ENCODE measurements around the gene ZNF692. TPM values are rescaled to one million over a fixed set of nuclear protein-coding genes. Genes with fewer than 3 reads are reported as not detected.

ZNF692 gene
- total RNA-seq, 4 donors from 2014 or later = 21.2 to 43.5 (median 29.2) TPM

- Histone ChIP-seq H3K27me3 (no peaks in the 10 kb centered on the region), H3K4me3 (no peak overlapping the region), H3K9me3 (no peaks in the 10 kb centered on the region), H3K27ac (no peak overlapping the region), H3K4me1 (peaks cover 0 to 9% of the 10 kb centered on the region in 2 donors), H3K36me3 (no peaks in the 10 kb centered on the region)
- no peak for DNase-seq
- TF ChIP-seq, protein P1, sequence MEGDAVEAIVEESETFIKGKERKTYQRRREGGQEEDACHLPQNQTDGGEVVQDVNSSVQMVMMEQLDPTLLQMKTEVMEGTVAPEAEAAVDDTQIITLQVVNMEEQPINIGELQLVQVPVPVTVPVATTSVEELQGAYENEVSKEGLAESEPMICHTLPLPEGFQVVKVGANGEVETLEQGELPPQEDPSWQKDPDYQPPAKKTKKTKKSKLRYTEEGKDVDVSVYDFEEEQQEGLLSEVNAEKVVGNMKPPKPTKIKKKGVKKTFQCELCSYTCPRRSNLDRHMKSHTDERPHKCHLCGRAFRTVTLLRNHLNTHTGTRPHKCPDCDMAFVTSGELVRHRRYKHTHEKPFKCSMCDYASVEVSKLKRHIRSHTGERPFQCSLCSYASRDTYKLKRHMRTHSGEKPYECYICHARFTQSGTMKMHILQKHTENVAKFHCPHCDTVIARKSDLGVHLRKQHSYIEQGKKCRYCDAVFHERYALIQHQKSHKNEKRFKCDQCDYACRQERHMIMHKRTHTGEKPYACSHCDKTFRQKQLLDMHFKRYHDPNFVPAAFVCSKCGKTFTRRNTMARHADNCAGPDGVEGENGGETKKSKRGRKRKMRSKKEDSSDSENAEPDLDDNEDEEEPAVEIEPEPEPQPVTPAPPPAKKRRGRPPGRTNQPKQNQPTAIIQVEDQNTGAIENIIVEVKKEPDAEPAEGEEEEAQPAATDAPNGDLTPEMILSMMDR (IDR thresholded peaks at IDR 0.05) = no peak
- TF ChIP-seq POLR2A (IDR thresholded peaks at IDR 0.05) = no peak
- intact Hi-C loops (cut with DNase I; ENCODE audit: low total_unique reads) = no loop called here
Measured at GRCh38 chr1:248818505-248819374, 40.1 kb downstream of the ZNF692 start.

GRCh38 chr1:248817065-248817464 lies 41.8 kb downstream of the ZNF692 start:
- Histone ChIP-seq H3K9me3 (no peaks in the 10 kb centered on the region), H3K27ac (no peak overlapping the region), H3K4me1 (no peaks in the 10 kb centered on the region), H3K4me3 (no peak overlapping the region), H3K36me3 (no peaks in the 10 kb centered on the region), H3K27me3 (no peaks in the 10 kb centered on the region)
- no peak for DNase-seq
- TF ChIP-seq, protein P1 (IDR thresholded peaks at IDR 0.05) = no peak
- no peak for TF ChIP-seq POLR2A (IDR thresholded peaks at IDR 0.05)
- intact Hi-C loops (cut with DNase I; ENCODE audit: low total_unique reads) = no loop called here

DNA sequence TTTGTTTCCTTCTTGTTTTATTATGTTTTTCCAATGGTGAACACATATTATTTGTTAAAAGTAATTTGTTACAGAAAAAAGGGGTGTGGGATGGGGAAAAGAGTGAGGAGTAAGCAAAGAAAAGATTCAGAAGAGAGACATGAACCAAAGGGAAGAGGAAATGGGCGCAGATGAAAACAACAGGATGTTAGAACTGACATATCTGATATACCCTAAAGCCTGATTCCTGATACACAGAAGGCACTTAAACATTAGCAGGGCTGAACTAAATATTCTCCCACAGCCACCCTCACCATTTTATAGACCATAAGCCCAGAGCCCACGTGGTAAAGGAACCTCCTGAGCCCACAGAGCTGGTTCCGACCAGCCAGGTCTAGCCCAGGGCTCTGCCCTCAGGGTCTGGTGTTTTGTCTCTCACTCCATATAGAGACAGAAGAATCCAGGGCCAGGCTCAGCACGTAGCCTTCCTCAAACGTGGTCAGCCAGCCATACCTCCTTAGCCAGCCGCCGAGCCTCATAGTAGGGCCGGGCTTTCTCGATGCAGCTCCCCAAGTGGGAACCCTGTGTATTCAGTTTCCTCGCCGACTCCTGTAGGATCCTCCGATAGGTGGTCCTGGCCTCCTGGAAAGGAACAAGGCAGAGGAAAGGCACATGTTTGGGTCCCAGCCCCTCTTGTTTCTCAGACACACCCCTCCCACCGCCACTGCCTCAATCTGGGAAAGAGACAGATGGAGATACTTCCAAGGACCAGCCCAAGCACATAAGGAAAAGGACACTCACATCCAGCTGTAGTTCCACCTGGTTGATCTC lies 42.6 kb downstream of the ZNF692 start:
- DNase-seq = no peak
- H3K36me3 ChIP-seq = no peaks in the 10 kb centered on the region
- H3K27ac ChIP-seq = no peak overlapping the region
- H3K9me3 ChIP-seq = no peaks in the 10 kb centered on the region
- no peak overlapping the region for H3K4me3 ChIP-seq
- intact Hi-C loops (cut with DNase I; ENCODE audit: low total_unique reads) = no loop called here
- TF ChIP-seq, protein P1 (IDR thresholded peaks at IDR 0.05) = no peak
- no peaks in the 10 kb centered on the region for H3K4me1 ChIP-seq
- no peaks in the 10 kb centered on the region for H3K27me3 ChIP-seq

DNA sequence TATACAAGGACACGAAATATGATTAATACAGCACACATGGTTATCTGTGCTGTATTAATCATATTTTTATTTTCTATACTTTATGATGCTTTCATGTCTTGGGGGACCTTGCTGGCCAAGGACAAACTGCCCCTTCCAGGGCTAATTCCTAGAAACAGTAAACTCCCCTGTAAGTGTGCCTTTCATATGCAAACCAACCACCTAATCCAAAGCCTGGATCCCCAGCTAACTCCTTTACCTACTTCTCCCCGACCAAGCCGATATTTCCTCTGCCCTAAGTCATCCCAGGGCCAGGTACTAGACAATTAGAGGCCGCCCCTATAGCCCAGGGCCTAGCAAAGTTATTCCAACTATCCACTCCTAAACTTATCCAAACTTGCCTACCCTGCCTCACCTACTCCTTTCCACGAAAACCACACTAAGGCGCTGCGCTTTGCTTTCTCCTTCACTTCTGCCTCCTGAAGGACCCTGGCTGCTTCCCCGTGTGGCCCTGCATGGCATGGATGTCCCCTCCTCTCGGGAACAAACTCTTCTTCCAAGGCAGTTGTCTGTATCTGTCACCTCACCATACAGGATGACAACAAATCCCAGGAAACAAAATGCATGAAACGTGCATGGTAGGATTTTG lies 43.4 kb downstream of the ZNF692 start:
- no peak for DNase-seq
- H3K9me3 ChIP-seq = no peaks in the 10 kb centered on the region
- H3K27ac ChIP-seq = no peak overlapping the region
- H3K4me1 ChIP-seq = no peaks in the 10 kb centered on the region
- no peak overlapping the region for H3K4me3 ChIP-seq
- TF ChIP-seq, protein P1 (IDR thresholded peaks at IDR 0.05) = no peak
- TF ChIP-seq POLR2A (IDR thresholded peaks at IDR 0.05) = no peak
- H3K36me3 ChIP-seq = no peaks in the 10 kb centered on the region
- H3K27me3 ChIP-seq = no peaks in the 10 kb centered on the region
- intact Hi-C loops (cut with DNase I; ENCODE audit: low total_unique reads) = no loop called here
